Measurements from ENCODE around the gene TMEM150A.
"Not testable (repeated sequence)": the region's sequence is repeated elsewhere in the genome, so short reads cannot be mapped to it uniquely, and the experiment has no call there.

TMEM150A gene

DNA sequence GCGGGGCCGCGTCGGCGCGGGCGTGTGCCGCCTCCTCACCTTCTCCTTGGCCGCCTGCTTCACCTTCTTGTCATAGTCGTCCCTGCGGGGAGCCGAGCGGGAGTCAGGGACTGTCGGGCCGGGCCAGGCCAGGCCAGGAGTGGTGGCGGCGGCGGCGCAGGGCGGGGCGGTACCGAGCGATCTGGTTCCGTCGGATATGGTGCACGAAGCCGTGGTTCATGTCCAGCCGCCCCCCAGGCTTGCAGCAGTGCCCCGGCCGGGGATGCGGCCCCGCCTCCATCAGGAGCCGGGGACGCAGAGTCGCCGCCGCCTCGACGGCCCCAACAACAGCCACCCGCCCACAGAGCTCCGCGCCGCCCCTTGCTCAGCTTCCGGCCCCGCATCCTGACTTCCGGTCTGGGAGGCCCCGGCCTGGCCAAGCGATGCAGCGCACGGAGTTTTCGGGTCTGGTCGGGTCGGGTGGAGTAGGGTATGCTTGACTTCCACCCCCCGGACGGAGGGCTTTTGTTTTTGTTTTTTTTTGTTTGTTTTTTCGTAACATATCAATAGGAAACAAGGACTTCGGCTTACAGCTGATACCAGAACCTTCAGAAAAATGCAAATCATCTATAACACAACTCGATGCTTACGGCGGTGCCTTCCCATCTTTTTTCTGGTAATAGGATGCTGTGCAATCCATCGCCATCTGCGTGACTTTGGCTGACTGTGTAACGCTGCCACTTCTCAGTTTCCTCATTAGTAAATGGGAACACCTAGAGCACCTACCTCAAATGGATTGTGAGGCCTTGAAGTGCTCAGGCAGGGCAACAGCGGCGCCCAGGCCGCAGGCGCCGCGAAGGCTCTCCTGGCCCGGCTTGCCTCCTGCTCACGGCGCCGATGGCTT is 9.4 kb upstream of the TMEM150A start, which contains the start of gene C2orf68:
C2orf68 (minus strand) TSS at position 362 of the 883 bp plus-strand sequence; CDS start at position 280, 82 bp downstream.
- DNase-seq (ENCODE audit: low read depth in 2 of 2), result peak; percentile 83 to 87

DNA sequence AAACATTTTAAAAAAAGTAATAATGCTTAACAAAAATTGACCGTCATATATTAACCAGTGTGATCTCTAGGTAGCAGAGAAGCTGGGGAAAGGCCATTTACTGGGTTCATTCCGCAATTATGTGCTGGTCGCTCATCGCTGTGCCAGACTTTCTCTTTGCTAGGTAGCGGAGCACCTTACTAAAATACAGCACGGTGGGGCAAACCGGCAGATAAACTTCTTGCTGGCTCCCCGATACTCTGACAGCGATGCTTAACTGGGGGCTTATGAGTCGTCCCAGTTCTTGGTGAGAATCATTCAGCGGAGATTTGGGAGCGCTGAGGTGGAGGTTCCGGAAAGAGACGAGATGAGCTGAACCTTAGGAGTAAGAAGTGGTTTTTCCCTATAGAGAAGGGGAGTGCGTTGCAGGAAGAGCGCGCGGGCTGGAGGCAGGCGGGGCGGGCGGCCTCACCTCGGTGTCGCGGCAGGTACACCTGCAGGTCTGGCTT is 8.8 kb upstream of the TMEM150A start:
- no peak for DNase-seq (ENCODE audit: low read depth in 2 of 2)

DNA sequence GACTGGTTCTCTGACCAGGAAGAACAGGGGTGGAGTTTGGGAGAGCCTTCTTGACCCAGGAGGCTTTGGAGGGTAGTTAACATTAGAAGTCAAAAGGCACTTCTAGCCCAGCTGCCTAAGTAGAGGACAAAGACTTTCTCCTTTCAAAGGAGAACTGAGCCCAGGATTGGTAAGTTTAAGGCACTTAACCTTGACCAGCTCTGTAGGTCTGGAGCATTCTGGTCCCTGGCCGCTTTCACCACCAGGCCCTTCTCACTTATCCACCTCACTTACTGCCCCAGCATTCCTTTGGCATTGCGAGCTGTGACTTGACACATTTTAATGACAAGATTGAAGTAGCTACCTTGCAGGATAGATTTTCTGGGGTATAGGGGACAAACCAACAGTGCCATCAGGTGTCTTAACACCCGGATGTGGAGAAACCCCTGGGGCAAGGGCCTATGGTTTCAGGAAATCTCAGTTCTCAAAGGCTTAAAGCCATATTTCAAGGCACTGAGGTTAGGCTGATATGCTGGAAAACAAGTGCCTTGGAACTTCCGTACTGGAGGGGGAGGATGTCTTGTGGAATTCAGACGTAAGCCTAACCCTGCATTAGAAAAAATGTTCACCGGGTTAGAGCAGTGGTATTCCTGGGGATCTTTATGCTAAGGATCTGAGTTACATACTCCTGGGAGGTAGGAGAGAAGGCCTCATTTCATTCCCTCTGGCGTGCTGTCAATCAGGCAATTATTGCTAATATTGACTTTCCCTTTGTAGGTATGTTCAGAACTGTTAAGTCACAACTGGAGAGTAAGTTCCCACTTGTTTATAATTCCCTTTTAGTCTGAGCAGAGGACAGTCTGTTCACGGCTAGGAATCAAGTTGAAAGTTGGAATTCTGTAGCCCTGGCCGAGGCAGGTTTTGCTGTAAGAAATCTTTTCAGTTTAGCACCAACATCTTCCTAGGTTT is 5.0 kb upstream of the TMEM150A start:
- no peak for DNase-seq (ENCODE audit: low read depth in 2 of 2)

DNA sequence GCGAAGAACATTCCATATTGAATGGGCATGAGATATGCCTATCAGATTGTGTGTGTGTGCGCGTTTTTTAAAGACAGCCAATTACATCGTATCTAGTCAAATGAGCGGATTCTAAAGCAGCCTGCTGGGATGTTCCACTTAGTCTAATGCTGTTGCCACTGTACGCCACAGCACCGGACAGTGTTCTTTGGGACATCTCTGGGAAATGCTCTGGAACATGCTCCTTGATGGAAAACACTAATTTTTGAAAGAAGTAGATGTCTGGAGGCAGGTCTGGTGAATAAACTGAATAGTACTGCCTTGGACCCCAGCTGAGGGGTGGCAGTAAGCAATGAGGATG is 3.6 kb upstream of the TMEM150A start:
- DNase-seq (ENCODE audit: low read depth in 2 of 2), result no peak

DNA sequence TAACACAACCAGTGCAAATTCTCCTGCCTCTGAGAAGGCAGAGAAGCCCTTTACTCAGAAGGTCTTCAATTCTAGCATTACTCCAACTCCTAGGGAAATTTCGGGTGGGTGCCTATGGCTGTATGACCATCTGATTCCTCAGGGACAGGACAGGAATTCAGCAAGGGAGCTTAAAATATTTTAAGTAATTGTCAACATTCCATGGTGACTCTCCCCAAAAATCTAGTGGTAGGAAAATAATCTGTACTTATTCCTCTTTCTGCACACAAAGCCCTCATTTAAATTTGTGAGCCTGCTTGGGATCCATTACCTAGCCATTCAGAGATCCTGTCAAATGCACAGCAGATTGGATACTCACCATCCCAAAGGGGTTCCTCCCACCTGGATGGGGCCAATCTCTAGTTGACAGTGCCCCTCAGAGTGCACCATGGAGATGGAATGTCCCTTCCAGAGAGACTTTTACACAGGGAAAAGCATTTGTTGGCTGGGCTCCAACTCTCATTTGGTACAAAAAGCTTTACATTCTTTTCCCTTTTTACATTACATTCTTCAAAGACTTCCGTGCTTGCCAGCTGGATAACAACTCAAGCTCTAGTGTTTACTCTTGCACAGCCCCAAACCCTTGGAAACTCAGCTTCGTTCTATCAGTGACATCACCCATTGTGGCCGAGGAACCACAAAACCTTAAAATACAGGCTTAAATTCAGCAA is 3.1 kb upstream of the TMEM150A start:
- no peak for DNase-seq (ENCODE audit: low read depth in 2 of 2)

DNA sequence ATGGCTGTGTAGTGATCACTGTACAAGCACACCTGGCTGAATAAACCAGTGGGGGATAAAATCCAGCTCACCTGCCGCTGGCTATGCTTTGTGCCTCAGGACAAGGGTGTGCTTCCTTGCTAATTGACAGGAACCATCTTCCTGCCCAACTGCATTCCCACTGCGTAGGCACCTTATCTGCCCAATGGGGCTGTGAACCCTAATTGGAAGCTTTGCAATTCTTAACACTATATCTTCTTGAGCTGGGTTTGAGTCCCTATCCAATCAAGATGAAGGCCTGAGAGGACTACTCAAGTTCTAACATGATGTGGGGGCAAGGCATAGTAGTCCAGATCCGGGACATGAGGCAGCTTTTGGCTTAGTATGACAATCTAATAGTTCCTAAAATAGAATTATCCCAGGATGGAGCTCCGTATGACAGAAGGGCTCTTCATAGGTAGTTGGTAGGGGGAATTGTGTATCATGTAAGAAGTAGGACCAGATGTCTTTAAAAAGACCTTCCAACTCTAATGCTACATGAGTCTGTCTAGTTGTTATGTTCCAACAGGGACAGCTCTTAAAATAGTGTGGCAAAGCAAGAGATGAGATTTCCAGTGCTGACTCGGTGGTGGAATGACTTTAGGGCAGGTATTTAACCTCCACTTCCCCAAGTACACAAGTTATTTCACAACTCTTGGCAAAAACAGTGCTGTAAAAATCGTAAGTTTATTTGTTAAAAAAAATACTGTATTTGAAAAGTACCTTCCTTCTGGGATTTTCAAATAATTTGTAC is 2.3 kb upstream of the TMEM150A start:
- no peak for DNase-seq (ENCODE audit: low read depth in 2 of 2)

DNA sequence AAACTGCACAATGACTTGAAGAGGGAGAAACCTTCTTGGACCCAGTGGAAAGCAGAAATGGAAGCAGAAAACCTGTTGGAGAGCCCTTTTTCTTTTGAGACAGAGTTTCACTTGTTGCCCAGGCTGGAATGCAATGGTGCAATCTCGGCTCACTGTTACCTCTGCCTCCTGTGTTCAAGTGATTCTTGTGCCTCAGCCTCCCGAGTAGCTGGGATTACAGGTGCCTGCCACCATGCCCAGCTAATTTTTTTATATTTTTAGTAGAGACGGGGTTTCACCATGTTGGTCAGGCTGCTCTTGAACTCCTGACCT is 1.6 kb upstream of the TMEM150A start:
- not testable (repeated sequence) for DNase-seq (ENCODE audit: low read depth in 2 of 2)

DNA sequence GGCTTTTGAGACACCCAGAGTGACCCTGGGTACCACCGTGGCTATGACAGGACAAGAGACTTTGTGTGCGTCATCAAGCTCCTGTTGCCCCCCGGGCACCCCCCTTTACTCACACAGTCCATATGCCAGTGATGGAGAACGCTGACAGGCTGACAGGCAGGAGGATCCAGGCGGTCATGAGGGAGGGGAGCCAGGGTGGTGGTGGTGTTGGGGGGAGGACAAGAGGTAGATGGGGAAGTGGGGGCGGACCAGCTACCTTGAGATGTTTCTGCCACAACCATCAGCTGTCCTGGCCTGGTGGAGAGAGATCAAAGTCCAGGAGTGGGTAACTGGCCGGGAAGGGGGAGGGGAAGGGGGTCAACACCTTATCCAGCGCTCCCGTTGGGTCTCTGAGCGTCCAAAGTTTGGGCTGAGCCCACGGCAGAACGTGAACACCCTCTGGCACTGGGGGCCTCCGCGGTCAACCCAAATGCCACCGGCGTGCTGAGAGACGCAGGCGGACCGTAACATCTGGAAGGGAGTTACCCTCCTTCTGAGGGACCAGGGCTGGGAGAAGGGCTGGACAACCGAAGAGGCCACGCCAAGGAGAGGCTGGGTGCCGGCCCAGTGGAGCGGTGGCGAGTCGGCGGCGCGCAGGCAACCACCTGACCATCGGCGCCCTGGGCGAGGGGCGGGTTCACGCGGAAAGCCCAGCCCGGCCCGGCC is 575 bp downstream of the TMEM150A start:
- DNase-seq (ENCODE audit: low read depth in 2 of 2), result no peak

DNA sequence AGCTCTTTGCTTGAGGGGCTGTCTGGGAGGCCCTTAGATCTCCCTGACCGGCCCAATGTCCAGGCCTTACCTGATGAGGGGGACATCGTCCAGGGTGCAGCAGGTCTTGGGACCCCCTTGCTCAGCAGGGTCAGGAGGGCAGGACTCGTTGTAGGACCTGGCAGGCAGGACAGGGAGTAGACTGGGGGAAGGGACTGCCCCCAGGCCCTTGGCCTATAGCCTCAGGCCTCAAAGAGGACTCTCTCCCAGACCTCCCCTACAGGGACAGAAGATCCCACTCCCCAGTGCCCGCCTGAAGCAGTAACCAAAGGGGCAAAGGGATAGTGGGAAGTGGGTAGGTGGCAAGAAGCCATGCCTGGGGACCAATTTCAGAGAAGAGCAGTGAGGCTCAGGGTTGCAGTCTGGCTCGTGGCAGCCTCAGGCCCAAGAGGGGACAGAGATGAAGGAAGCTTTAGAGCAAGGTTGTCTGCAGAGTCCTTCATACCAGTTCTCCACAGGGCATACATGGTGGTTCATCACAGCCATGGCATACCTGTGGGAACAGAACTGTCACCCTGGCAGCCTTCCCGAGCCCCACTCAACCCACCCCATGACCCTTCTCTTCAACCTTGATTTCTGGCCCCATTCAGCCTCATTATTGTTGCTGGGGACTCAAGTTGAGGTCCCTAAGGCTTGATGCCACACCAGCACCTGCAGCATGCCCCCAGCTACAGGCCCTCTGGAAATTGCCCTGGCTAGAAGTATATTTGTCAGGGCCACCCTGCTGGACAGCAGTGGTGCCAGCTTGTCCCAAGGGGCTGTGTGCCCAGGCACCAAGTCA is 1.3 kb downstream of the TMEM150A start:
- no peak for DNase-seq (ENCODE audit: low read depth in 2 of 2)

DNA sequence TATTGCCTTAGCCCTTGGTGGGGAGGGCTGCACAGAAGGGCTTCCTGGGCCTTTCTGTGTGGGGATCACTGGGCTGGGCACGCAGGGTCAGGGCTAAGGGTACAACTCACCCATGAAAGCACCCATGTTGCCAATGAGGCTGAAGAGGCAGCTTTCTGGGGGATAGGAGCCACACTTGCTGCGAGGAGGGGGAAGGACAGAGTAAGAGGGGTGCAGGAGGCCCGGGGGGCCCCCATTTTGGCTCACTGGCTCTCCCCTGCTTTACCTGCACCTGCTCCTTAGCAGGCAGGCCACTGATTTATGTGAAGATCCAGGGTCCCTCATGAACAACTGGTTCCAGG is 2.3 kb downstream of the TMEM150A start:
- DNase-seq (ENCODE audit: low read depth in 2 of 2), result no peak

DNA sequence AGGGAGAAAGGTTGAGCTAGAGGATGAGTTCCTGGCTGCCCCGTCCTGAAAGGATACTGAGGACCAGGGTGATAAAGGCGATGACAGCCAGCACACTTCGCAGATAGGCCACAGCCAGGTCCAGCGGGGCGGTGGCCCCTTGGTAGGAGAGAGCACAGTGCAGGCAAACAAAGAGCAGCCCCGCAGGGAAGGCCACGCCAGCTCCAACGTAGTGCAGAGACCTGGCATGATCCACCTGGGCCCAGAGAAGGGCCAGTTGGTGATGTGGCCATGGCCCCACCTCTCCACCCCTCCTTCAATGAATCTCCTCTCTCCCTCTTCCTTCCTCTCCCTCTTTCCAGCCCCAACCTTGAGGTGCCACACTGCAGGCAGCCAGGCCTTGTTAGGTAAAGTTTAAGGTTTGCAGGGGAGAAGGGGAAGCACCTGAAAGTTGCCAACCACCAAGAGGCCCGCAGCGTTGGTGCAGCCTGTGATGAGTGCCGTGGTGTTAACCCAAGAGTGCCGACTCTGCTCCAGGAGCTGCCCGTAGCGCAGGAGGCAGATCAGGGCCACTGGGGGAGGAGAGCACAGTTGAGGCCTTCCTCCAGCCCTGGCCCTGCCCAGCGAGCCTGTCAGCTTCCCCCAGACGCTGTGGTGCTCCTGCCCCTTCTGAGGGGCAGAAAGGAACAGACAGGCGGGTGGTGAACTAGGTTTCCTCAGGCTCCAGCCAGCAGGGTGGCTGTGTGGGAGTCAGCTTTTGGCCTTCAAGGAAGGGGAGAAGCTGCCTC is 2.8 kb downstream of the TMEM150A start:
- DNase-seq (ENCODE audit: low read depth in 2 of 2), result no peak

DNA sequence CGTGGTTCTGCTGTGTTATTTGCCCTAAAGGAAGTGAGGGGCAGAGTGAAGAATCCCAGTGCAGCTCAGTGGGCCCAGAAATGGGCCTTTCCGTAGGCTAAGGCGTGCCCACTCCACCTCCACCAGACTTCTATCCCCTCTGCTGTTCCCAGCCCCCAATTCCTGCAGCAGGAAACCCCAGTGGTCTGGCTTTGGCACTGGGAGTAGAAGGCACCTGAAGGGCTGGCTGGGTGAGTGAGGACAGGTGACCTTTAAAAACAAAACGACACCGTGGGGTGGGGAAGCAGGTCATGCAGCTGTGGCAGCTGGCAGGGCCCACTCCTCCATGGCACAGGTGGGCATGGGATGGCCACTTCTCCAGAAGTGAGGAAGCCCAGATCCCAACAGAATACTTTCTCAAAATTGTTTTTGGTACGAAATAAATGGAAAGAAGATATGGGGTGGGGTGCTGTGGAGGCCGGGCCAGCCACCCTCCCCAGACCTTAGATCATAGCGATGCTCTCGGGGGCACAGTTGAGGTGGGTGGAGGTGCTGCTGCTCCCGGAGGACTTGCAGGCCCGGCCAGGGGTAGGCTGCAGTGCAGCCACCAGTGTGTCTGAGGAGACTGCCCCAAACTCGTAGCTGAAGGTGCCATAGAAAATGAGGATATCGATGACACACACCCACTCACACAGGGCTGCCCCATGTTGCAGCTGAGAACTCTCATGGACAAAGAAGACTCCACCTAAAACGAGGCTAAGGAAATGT is 3.7 kb downstream of the TMEM150A start:
- no peak for DNase-seq (ENCODE audit: low read depth in 2 of 2)

DNA sequence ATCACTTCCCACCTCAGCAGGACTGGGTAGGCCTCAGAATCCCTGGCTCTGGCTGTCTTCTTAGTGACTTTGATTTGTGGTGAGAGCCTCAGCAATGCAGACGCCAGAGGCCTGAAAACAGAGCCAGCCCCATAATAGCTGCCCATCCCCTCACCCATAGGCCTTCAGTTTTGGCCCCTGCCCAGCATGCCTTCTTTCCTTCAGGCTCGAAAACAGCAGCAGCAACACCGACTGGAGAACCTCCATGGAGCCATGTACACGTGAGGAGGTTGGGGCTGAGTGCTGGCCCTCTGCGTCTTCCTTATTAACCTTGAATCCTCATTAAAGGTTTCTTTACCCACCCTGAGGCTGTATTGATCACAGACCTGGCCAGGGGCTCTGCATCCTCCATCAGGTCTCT is 5.3 kb downstream of the TMEM150A start:
- DNase-seq (ENCODE audit: low read depth in 2 of 2), result no peak

DNA sequence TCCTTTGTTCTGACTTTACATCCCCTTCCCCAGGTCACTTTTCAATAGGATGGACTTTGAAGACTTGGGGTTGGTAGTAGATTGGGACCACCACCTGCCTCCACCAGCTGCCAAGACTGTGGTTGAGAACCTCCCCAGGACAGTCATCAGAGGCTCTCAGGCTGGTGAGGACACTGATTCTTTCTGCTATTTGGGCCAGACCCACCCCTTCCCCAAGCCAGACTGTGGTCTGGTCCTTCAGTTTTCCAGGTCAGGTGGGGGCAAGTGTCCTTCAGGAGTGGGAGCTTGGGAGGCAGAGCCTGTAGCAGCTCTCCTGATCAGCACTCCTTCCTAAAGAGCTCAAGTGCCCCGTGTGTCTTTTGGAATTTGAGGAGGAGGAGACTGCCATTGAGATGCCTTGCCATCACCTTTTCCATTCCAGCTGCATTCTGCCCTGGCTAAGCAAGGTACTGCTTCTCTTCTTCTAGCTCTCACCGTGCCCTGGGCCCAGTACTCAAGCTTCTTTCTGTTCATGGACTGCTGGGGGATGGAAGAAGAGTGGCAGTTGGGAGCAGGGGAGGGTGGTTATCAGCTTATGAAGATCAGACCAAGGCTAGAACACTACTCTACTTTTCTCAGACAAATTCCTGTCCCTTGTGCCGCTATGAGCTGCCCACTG is 5.9 kb downstream of the TMEM150A start:
- DNase-seq (ENCODE audit: low read depth in 2 of 2), result no peak

DNA sequence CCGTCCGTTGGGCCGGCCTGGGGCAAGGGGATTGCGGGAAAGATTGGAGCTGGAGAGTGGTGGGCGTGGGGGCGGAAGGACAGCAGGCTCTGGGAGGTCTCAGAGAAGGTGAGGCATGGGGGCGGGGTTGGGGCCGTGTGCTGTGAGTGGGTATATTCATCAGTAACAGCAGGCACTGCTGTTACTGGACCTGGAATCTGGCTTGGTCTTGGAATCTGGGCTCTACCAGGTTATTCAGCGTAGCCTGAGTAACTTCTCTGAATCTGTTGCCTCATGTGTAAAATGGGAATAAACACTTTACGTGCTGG is 6.5 kb downstream of the TMEM150A start:
- DNase-seq (ENCODE audit: low read depth in 2 of 2), result no peak

DNA sequence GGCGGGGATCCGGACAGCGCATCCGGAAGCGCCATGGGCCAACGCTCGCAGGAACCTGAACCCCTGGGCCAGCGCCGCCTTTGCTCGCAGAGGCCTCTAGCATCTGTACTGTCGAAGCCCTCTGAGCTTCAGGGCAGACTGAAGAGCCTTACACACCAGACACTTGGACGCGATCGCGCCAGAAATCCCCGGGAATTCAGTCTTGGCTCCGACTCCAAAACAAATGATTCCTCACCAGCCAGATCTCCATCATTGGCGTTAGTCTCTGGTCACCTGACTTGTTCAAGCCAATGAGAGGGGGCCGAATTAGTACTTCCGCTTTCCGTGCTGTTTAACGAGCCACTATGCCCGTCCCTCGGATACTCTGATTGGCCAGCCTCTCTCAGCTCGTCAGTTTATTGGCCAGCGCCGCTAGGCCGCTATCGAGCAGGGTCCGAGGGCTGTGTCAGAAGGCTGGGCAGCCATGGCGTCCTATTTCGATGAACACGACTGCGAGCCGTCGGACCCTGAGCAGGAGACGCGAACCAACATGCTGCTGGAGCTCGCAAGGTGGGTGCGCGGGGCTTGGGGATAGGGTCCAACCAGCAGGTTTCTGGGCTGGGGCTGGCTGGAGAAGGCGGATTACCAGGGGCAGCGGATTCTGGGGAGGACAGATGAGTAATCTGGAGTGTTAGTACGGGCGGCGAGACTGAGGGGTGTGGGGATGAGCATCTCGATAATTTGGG is 7.0 kb downstream of the TMEM150A start, which contains the start of gene RNF181:
RNF181 (plus strand) TSS at position 445 of the 725 bp plus-strand sequence; CDS start at position 464, 19 bp downstream.
- DNase-seq (ENCODE audit: low read depth in 2 of 2), result peak; percentile 81 to 89

DNA sequence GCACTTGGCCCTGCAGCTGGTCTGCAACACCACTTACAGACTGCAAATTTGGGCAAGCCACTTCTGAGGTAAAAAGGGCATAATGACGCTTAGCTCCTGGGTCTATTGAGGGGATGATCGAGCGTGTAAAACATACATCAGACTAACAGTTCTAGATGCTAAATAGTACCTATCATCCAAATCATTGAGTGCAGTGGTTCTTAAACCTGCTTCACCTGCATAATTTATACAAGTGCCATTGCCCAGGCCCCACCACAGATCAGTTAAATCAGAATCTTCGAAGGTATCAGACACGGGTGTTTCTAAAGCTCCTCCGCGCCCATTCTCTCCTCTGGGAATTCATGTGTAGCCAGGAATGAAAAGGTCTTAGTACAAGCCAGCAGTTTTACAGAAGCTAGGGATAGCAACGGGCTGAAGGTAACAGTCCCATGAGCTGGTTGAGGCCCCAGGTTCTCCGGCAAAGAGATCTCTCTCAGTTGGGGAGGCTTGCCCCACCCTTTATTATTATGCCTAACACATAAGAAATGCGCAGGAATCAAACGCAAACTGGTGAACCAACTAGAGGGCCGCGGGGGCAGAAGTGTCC is 7.7 kb downstream of the TMEM150A start:
- DNase-seq (ENCODE audit: low read depth in 2 of 2), result no peak
